GM12872 (cell line): ENCODE results near the gene GRM4.

ENCODE experiments used
- CTCF ChIP-seq: IDR thresholded peaks from 3 replicates; pipeline ENCODE4 v1.5.1; 2011; ENCODE audit warnings: low read depth, mild to moderate bottlenecking, low read length, moderate library complexity; ENCODE audit not compliant: insufficient read depth

Gene GRM4

GRCh38 chr6:33983721-33984465 lies 162.0 kb downstream of the GRM4 start:
- TF ChIP-seq CTCF: no peak

- peak; percentile 28; the same call in 2 of the 3 replicates for TF ChIP-seq CTCF
These were observed 162.7 kb downstream of the GRM4 start for GRCh38 chr6:33983109-33983716.

- TF ChIP-seq CTCF: no peak
These were observed 164.0 kb downstream of the GRM4 start for GRCh38 chr6:33981861-33982260.

- TF ChIP-seq CTCF: no peak
These were observed 164.5 kb downstream of the GRM4 start for GRCh38 chr6:33981421-33981820.

GRCh38 chr6:33980176-33981175 lies 165.4 kb downstream of the GRM4 start:
- no peak for TF ChIP-seq CTCF

- no peak for TF ChIP-seq CTCF
These were observed 166.1 kb downstream of the GRM4 start for GRCh38 chr6:33979750-33980149.

- no peak for TF ChIP-seq CTCF
These were observed 167.3 kb downstream of the GRM4 start for GRCh38 chr6:33978412-33979150.
